Natural killer cell (primary cell): ENCODE measurements around the gene RABGAP1L. TPM values are rescaled to one million over a fixed set of nuclear protein-coding genes. Genes with fewer than 3 reads are reported as not detected.
A peak's percentile ranks its signal among the peaks of the same experiment; 100 is the strongest.

Source experiments
- ATAC-seq, 3 donors: fragments of 150-1000 bp in 2 of 3; fragments of 200-7000 bp in 1 of 3; cut with Tn5 transposase; 1 replicate in 1 of 3; 2 replicates in 2 of 3; pipeline ENCODE4 v1.10.0; 2021; ENCODE audit warnings: mild to moderate bottlenecking in 2 of 3, moderate library complexity in 2 of 3
- DNase-seq, 2 donors: peaks; one replicate each; pipeline versions ENCODE4 v3.0.0 to v3.0.0-alpha.2; 2013 to 2021; ENCODE audit warnings: mixed read lengths in 1 of 2
- H3K27ac ChIP-seq: one replicate; pipeline ENCODE4 v1.5.1; 2013; ENCODE audit warnings: mild to moderate bottlenecking, low read length
- H3K27me3 ChIP-seq: one replicate; pipeline ENCODE4 v1.6.1; 2013; ENCODE audit warnings: low read length; ENCODE audit not compliant: control insufficient read depth, insufficient read depth
- H3K36me3 ChIP-seq: one replicate; pipeline ENCODE4 v1.6.1; 2013; ENCODE audit warnings: low read length; ENCODE audit not compliant: control insufficient read depth, insufficient read depth
- H3K4me1 ChIP-seq: one replicate; pipeline ENCODE4 v1.6.1; 2013; ENCODE audit warnings: low read length; ENCODE audit not compliant: control insufficient read depth, insufficient read depth
- H3K4me3 ChIP-seq: one replicate; pipeline ENCODE4 v1.5.1; 2013; ENCODE audit warnings: low read length
- H3K9me3 ChIP-seq: one replicate; pipeline ENCODE4 v1.6.1; 2013; ENCODE audit warnings: low read length; ENCODE audit not compliant: control insufficient read depth, insufficient read depth
- H3K27ac Mint-ChIP-seq, 2 donors: one replicate each; pipeline ENCODE4 v1.8.0; 2022; ENCODE audit warnings: mild to moderate bottlenecking in 2 of 2, mixed read lengths in 2 of 2, moderate library complexity in 1 of 2
- H3K27me3 Mint-ChIP-seq, 2 donors: one replicate each; pipeline ENCODE4 v1.8.0; 2022; ENCODE audit warnings: low read depth in 2 of 2, mixed read lengths in 2 of 2
- H3K36me3 Mint-ChIP-seq: one replicate; pipeline ENCODE4 v1.8.0; 2022; ENCODE audit warnings: mixed read lengths
- H3K4me1 Mint-ChIP-seq, 2 donors: one replicate each; pipeline ENCODE4 v1.8.0; 2022; ENCODE audit warnings: mixed read lengths in 2 of 2
- H3K4me3 Mint-ChIP-seq: one replicate; pipeline ENCODE4 v1.8.0; 2022; ENCODE audit warnings: mild to moderate bottlenecking, moderate library complexity, mixed read lengths
- H3K9me3 Mint-ChIP-seq, 2 donors: one replicate each; pipeline ENCODE4 v1.8.0; 2022; ENCODE audit warnings: mixed read lengths in 2 of 2
- CTCF ChIP-seq: fragments of 200-600 bp; IDR thresholded peaks from one replicate; pipeline ENCODE4 v1.8.0; 2022; ENCODE audit warnings: antibody characterized with exemption
- WGBS: methylation state at CpG from one replicate; pipeline ENCODE4 v1.1.7; 2013; ENCODE audit warnings: missing lambda C conversion rate; ENCODE audit not compliant: insufficient coverage; 5-methylcytosine and 5-hydroxymethylcytosine counted together
- intact Hi-C: fragments of 100-400 bp; cut with micrococcal nuclease; formaldehyde crosslinking; loops from one replicate; pipeline ENCODE4 v1.14.2; 2022
- total RNA-seq, 4 donors: library from RNA; stranded (reverse); fragments of 120-200 nt in 1 of 4; gene quantifications; one replicate each; pipeline versions ENCODE4 v1.2.3 to v1.2.4, GENCODE V29; 2013 to 2022

Gene RABGAP1L
- total RNA-seq, 3 donors from 2014 or later (not counting 1 experiment from before 2014, with no cell fraction given) = 145 to 168 (median 153) TPM

- Mint-ChIP-seq H3K9me3 (no peaks in the 10 kb centered on the region), H3K4me1 (peaks cover 4 to 9% of the 10 kb centered on the region in 2 donors), H3K4me3 (no peak overlapping the region), H3K27me3 (no peaks in the 10 kb centered on the region), H3K27ac (no peak overlapping the region), H3K36me3 (no peaks in the 10 kb centered on the region)
- no peak overlapping the region for H3K4me3 ChIP-seq
- intact Hi-C loops = no loop called here
- H3K36me3 ChIP-seq = no peaks in the 10 kb centered on the region
- no peak for DNase-seq
- no peak for TF ChIP-seq CTCF
- H3K27ac ChIP-seq = no peak overlapping the region
- WGBS = 100% methylated on average over 1 of the region's 2 CpGs
- no peak for ATAC-seq
- no peaks in the 10 kb centered on the region for H3K9me3 ChIP-seq
- no peaks in the 10 kb centered on the region for H3K27me3 ChIP-seq
- H3K4me1 ChIP-seq = no peaks in the 10 kb centered on the region
Measured at GRCh38 chr1:174719194-174719593, 559.9 kb downstream of the RABGAP1L start.

DNA sequence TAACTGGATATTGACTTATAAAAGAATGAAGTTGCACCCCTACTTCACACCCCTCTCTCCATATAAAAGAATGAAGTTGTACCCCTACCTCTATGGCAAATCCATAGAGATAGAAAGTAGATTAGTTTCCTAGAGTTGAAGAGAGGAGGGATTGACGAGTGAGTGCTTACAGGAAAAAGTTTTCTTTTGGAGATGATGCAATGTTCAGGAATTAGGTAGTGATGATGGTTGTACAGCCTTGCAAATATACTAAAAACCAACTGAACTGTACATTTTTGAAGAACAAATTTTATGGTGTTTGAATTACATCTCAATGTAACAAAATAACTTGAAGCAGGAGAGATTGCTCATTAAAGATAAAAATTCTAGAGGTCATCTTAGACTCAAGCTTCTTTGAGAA lies 561.3 kb downstream of the RABGAP1L start:
- no peak for TF ChIP-seq CTCF
- Mint-ChIP-seq H3K27ac (peak overlapping the region in 1 of 2 donors; percentile 17), H3K9me3 (no peaks in the 10 kb centered on the region), H3K27me3 (no peaks in the 10 kb centered on the region), H3K36me3 (no peaks in the 10 kb centered on the region), H3K4me1 (peaks cover 9% of the 10 kb centered on the region in 2 donors), H3K4me3 (no peak overlapping the region)
- Histone ChIP-seq H3K4me3 (no peak overlapping the region), H3K36me3 (no peaks in the 10 kb centered on the region), H3K9me3 (no peaks in the 10 kb centered on the region), H3K27ac (no peak overlapping the region), H3K27me3 (no peaks in the 10 kb centered on the region), H3K4me1 (no peaks in the 10 kb centered on the region)
- ATAC-seq = no peak
- WGBS = 100% methylated on average over 1 of the region's 1 CpG
- intact Hi-C loops = loop anchor here (10.0 kb wide), 1 partner anchor 1296 kb away; no protein-coding TSS in a partner anchor
- DNase-seq = no peak

DNA sequence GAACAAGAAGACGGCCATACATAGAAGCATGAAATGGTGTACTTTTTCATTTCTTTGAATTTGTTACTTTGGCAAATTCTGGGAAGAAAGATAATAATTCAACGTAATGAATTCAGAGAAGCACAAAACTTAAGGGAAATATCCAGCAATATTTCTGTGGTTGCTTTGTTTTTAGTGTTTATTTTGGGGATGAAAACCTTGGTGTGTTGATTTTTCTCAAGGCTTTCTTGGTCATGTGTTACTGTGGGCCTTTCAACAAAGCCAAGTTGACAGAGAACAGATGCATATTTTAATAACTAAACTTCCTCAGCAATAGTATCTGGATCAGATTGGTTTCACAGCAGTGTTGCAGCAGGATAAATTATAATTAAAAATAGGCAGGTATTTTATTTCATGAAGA lies 561.9 kb downstream of the RABGAP1L start:
- no peaks in the 10 kb centered on the region for H3K36me3 Mint-ChIP-seq
- no peak overlapping the region for H3K4me3 Mint-ChIP-seq
- H3K4me1 Mint-ChIP-seq = peaks cover 9% of the 10 kb centered on the region in 2 donors
- H3K4me3 ChIP-seq = no peak overlapping the region
- no peak for TF ChIP-seq CTCF
- 98% methylated on average over 2 of the region's 2 CpGs for WGBS
- H3K27me3 Mint-ChIP-seq = no peaks in the 10 kb centered on the region
- no peaks in the 10 kb centered on the region for H3K36me3 ChIP-seq
- H3K9me3 Mint-ChIP-seq = no peaks in the 10 kb centered on the region
- no peaks in the 10 kb centered on the region for H3K4me1 ChIP-seq
- no peak overlapping the region for H3K27ac ChIP-seq
- no peak for DNase-seq
- no peak for ATAC-seq
- H3K27me3 ChIP-seq = no peaks in the 10 kb centered on the region
- intact Hi-C loops = loop anchor here (10.0 kb wide), 1 partner anchor 1296 kb away; no protein-coding TSS in a partner anchor
- H3K9me3 ChIP-seq = no peaks in the 10 kb centered on the region
- peak overlapping the region in 1 of 2 donors; percentile 17 for H3K27ac Mint-ChIP-seq

DNA sequence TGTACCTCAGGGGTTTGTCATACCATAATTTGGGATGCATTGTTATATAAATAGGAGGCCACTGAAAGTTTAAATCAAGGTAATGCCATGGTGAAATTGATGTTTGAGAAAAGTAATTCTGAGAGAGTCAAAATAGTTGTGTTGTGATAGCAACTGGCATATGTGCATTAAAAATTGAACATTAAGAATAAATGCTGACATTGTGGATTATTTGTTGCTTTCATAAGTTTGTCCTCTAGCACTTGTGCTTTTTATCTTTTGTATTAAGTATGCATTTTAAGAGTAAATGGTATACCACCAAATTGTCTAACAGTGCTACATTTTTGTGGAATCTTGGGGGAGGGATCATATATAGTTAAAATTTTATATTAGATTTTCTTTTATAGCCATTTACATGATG lies 564.5 kb downstream of the RABGAP1L start:
- H3K4me1 ChIP-seq = no peaks in the 10 kb centered on the region

More for the DNA sequence above, 564.5 kb downstream of the RABGAP1L start:
- H3K4me3 ChIP-seq = no peak overlapping the region
- H3K9me3 ChIP-seq = no peaks in the 10 kb centered on the region
- no peak for ATAC-seq
- DNase-seq = no peak
- H3K4me3 Mint-ChIP-seq = no peak overlapping the region
- peaks cover 5 to 9% of the 10 kb centered on the region in 2 donors for H3K4me1 Mint-ChIP-seq
- TF ChIP-seq CTCF = no peak
- H3K36me3 ChIP-seq = no peaks in the 10 kb centered on the region
- no peaks in the 10 kb centered on the region for H3K36me3 Mint-ChIP-seq
- H3K9me3 Mint-ChIP-seq = no peaks in the 10 kb centered on the region
- no peak overlapping the region for H3K27ac ChIP-seq
- H3K27me3 Mint-ChIP-seq = no peaks in the 10 kb centered on the region
- no peaks in the 10 kb centered on the region for H3K27me3 ChIP-seq
- no peak overlapping the region for H3K27ac Mint-ChIP-seq
- intact Hi-C loops = loop anchor here (10.0 kb wide), 1 partner anchor 1299 kb away; no protein-coding TSS in a partner anchor
